Measurements from ENCODE around the gene MFRP. TPM values are rescaled to one million over a fixed set of nuclear protein-coding genes. Genes with fewer than 3 reads are reported as not detected.

Gene MFRP
- total and polyA plus RNA-seq, 9 donors: 0.11 TPM; not detected in 8

DNA sequence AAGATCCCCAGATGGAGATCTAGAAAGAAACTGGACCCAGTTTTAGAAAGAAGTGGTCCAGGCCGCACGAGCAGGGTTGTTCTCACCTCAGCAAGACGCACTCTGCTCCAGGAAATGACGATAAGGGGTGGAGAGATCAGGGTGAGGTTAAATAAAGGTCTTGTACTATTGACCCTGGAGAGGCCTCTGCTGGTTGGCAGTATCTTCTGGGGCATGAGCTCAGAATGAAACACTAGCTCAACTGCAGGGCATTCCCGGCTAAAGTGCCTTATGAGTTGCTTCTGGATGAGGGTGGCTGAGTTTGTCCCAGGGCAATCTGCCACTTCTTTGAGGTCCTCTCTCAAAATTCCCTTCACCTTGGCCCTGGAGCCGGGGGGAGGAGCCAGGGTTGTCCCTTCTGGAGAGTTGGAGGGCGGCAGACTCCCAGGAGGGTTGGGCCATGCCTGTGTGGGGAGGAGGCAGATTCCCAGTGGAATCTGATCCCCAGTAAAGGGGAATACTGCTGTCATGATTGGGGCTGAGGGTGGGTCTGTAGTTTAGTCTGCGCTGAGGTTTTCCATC lies 24.1 kb upstream of the MFRP start:
- H3K36me3 ChIP-seq: no peaks in the 10 kb centered on the region
- no peaks in the 10 kb centered on the region for H3K27me3 ChIP-seq
- H3K4me1 ChIP-seq (ENCODE audit: insufficient read depth): peaks cover 12% of the 10 kb centered on the region
- no peak overlapping the region for H3K4me3 ChIP-seq
- no peak overlapping the region for H3K27ac ChIP-seq
- TF ChIP-seq POLR2A (IDR thresholded peaks at IDR 0.05) (no peak), EP300 (IDR thresholded peaks at IDR 0.05) (no peak)
- TF ChIP-seq, protein P1, sequence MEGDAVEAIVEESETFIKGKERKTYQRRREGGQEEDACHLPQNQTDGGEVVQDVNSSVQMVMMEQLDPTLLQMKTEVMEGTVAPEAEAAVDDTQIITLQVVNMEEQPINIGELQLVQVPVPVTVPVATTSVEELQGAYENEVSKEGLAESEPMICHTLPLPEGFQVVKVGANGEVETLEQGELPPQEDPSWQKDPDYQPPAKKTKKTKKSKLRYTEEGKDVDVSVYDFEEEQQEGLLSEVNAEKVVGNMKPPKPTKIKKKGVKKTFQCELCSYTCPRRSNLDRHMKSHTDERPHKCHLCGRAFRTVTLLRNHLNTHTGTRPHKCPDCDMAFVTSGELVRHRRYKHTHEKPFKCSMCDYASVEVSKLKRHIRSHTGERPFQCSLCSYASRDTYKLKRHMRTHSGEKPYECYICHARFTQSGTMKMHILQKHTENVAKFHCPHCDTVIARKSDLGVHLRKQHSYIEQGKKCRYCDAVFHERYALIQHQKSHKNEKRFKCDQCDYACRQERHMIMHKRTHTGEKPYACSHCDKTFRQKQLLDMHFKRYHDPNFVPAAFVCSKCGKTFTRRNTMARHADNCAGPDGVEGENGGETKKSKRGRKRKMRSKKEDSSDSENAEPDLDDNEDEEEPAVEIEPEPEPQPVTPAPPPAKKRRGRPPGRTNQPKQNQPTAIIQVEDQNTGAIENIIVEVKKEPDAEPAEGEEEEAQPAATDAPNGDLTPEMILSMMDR (IDR thresholded peaks at IDR 0.05): no peak
- no peaks in the 10 kb centered on the region for H3K9me3 ChIP-seq
- intact Hi-C loops (cut with DNase I): no loop called here
- peak in 2 of 5 donors; percentile 19 to 40 for DNase-seq
- 70 to 78% (median 75%) methylated on average over 8 of the region's 8 CpGs for WGBS, 3 donors

DNA sequence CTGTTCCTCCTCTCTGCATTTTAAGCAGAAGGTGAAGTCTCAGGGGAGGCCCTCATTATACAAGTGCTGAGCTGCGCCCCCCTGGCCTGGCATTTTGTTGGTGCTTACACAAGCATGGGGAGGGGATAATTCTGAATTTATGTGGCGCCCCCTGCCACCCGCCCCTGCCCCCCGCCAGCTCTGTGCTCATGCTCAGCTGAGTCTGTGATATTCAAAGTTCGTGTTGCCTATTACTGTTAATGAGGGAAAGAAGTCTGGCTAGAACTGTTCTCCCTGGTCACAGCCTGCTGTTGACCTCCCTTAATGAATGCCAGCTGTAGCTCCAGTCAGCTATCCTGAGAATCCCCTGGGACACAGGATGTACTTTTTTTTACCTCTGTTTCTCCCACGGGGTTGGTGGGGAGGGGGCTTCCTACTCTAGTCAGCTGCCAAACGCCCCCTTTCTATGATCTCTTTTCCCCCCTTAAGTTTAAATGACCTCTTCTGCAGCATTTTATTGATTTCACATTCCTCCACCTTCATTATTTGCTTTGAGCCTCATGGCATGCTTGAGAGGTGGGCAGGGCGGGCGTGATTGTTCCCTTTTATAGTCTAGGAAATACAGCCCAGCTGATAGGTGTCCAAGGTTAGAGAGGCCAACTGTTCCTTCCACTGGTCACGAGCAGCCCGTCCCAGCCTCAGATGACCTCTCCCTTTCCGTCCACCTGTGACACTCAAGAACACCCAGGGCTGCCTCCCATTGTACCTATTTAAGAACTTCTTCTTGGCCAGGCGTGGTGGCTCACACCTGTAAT lies 22.8 kb upstream of the MFRP start:
- intact Hi-C loops (cut with DNase I): no loop called here
- Histone ChIP-seq H3K4me1 (ENCODE audit: insufficient read depth) (peaks cover 18% of the 10 kb centered on the region), H3K27ac (peak overlapping the region; percentile 25 to 36), H3K9me3 (no peaks in the 10 kb centered on the region), H3K4me3 (no peak overlapping the region), H3K27me3 (no peaks in the 10 kb centered on the region), H3K36me3 (no peaks in the 10 kb centered on the region)
- peak in 1 of 5 donors; percentile 22 for DNase-seq
- WGBS, 3 donors: 67 to 74% (median 74%) methylated on average over 13 of the region's 13 CpGs
- TF ChIP-seq EP300 (IDR thresholded peaks at IDR 0.05) (no peak), POLR2A (IDR thresholded peaks at IDR 0.05) (no peak)
- TF ChIP-seq, protein P1 (IDR thresholded peaks at IDR 0.05): no peak

DNA sequence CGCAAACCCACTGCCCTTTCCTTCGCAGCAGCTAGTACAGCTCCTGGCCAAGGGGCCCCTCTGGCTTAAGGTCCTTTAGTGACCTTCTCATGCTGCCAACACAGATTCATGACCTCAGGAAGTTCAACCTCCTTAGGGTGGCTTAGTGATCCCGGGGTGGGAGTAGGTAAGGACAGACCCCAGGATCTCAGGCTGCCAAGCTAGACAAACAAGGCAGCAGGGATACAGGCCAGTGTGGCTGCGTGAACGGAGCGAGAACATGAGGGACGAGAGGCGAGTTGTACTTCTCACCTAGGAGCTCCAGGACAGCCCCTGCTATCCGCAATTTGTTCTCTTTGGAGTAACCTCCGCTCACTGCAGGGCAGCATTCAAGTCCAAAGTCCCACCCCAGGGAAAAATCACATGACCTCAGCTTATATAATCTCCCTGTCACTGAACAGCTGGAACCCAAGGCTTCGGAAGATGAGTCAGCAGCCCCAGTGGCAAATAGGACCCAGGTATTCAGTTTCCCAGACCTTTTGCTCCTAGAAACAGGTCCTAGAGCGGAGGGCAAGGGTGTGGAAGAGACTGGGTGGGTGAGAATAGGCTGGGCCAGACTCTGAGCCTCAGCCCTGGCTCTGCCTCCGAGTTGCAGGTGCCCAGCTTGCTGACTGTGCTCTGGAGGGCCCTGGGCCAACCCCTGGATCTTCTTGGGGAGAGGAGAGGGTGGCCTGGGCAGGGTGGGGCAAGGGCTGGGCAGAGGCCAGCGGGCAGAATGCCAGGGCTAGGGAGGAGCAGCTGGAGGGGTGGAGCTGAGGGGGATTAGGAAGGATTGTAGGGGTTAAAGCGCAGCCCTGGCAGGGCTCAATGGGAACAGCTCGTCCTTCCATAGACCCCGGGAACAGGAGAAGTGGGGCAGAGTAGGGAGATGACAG lies 21.9 kb upstream of the MFRP start:
- DNase-seq: peak; percentile 53 to 76 (median 70)
- Histone ChIP-seq H3K36me3 (no peaks in the 10 kb centered on the region), H3K9me3 (no peaks in the 10 kb centered on the region), H3K27me3 (no peaks in the 10 kb centered on the region), H3K27ac (peak overlapping the region; percentile 25 to 36), H3K4me3 (no peak overlapping the region), H3K4me1 (ENCODE audit: insufficient read depth) (peaks cover 19% of the 10 kb centered on the region)
- 44 to 57% (median 53%) methylated on average over 17 of the region's 17 CpGs for WGBS, 3 donors
- TF ChIP-seq POLR2A (IDR thresholded peaks at IDR 0.05): no peak
- no peak for TF ChIP-seq EP300 (IDR thresholded peaks at IDR 0.05)
- TF ChIP-seq, protein P1 (IDR thresholded peaks at IDR 0.05): no peak
- intact Hi-C loops (cut with DNase I): no loop called here

DNA sequence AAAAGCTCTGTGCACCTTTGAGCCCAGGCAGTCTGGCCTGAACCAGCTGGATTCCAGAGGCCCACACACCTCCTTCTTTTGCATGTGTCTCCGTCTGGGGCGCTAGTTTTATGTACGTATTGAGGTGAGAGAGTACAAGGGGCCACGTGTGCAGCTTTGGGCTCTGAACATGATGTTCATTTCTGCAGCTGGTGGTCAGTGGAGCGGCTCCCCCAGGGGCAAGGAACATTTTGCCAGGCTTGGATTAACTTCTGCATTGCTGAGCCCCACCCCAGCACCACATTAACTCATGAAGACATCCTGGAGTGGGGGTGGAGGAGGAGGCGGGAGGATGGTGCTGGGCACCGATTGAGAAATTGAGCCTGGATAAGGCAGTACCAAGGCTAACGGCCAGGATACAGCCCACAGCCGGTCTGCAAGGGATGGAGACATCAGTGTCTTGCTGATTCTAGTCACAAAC lies 21.2 kb upstream of the MFRP start:
- Histone ChIP-seq H3K27me3 (no peaks in the 10 kb centered on the region), H3K4me1 (ENCODE audit: insufficient read depth) (peaks cover 19% of the 10 kb centered on the region), H3K9me3 (no peaks in the 10 kb centered on the region), H3K27ac (peak overlapping the region in 1 of 2 donors; percentile 36), H3K36me3 (no peaks in the 10 kb centered on the region), H3K4me3 (no peak overlapping the region)
- TF ChIP-seq POLR2A (IDR thresholded peaks at IDR 0.05) (no peak), EP300 (IDR thresholded peaks at IDR 0.05) (no peak)
- TF ChIP-seq, protein P1 (IDR thresholded peaks at IDR 0.05): no peak
- whole genome bisulfite sequencing, 3 donors: 66 to 78% (median 73%) methylated on average over 9 of the region's 9 CpGs
- DNase-seq: peak in 1 of 5 donors; percentile 30
- intact Hi-C loops (cut with DNase I): no loop called here

All from ovary (tissue), 9 donors.